PFSK-1 (cell line): ENCODE results near the gene SNX5.

ENCODE experiments used
- FOXP2 ChIP-seq: optimal IDR thresholded peaks from 2 replicates; pipeline ENCODE3; 2011; ENCODE audit warnings: borderline replicate concordance, control low read depth, inconsistent platforms; ENCODE audit not compliant: insufficient read depth; ENCODE audit errors: extremely low read length, extremely low read depth
- POLR2AphosphoS5 ChIP-seq: IDR thresholded peaks from 2 replicates; pipeline ENCODE4 v1.6.1; 2012; ENCODE audit warnings: low read depth, mild to moderate bottlenecking, control low read depth, low read length, moderate library complexity
- SIN3A ChIP-seq: IDR thresholded peaks from 2 replicates; pipeline ENCODE4 v1.6.1; 2012; ENCODE audit warnings: mild to moderate bottlenecking, low read length, moderate library complexity, borderline replicate concordance; ENCODE audit not compliant: insufficient read depth
- TAF1 ChIP-seq: IDR thresholded peaks from 2 replicates; pipeline ENCODE4 v1.6.1; 2012; ENCODE audit warnings: low read length, control low read depth, borderline replicate concordance; ENCODE audit not compliant: insufficient read depth
- TF ChIP-seq, protein P1 (sequence below), 2 experiments: IDR thresholded peaks; 2 replicates each; pipeline versions ENCODE4 v1.6.1 to v1.8.0; 2011 to 2012; ENCODE audit warnings: low read depth in 2 of 2, low read length in 2 of 2, control low read depth in 1 of 2, inconsistent platforms in 1 of 2, mild to moderate bottlenecking in 1 of 2, moderate library complexity in 1 of 2; ENCODE audit not compliant: insufficient read depth in 1 of 2

The SNX5 gene

DNA sequence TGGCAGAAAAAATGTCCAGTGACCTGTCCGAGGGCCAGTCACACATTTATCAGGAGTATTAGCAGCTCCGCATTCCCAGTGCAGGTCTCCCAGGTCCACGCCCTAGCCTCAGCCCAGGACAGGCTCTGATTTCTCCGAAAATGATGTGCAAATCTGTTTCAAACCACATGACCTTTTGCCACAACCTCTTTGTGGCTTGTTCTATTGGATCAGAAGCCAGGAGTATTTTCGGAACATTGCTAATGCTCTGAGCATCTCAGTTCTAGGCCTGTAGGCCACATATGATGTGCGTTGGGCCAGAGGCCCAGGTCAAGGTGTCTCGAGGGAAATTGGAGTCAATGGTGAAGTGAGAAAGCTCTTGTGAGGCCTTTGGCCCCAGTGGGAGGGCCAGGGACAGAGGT is 40.4 kb downstream of the SNX5 start:
- no peak for TF ChIP-seq POLR2AphosphoS5
- no peak for TF ChIP-seq FOXP2
- TF ChIP-seq TAF1 = no peak
- TF ChIP-seq, protein P1, sequence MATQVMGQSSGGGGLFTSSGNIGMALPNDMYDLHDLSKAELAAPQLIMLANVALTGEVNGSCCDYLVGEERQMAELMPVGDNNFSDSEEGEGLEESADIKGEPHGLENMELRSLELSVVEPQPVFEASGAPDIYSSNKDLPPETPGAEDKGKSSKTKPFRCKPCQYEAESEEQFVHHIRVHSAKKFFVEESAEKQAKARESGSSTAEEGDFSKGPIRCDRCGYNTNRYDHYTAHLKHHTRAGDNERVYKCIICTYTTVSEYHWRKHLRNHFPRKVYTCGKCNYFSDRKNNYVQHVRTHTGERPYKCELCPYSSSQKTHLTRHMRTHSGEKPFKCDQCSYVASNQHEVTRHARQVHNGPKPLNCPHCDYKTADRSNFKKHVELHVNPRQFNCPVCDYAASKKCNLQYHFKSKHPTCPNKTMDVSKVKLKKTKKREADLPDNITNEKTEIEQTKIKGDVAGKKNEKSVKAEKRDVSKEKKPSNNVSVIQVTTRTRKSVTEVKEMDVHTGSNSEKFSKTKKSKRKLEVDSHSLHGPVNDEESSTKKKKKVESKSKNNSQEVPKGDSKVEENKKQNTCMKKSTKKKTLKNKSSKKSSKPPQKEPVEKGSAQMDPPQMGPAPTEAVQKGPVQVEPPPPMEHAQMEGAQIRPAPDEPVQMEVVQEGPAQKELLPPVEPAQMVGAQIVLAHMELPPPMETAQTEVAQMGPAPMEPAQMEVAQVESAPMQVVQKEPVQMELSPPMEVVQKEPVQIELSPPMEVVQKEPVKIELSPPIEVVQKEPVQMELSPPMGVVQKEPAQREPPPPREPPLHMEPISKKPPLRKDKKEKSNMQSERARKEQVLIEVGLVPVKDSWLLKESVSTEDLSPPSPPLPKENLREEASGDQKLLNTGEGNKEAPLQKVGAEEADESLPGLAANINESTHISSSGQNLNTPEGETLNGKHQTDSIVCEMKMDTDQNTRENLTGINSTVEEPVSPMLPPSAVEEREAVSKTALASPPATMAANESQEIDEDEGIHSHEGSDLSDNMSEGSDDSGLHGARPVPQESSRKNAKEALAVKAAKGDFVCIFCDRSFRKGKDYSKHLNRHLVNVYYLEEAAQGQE (IDR thresholded peaks at IDR 0.05; ENCODE audit: insufficient read depth in 1 of 2, low read depth in 2 of 2, low read length in 2 of 2) = no peak
- no peak for TF ChIP-seq SIN3A

DNA sequence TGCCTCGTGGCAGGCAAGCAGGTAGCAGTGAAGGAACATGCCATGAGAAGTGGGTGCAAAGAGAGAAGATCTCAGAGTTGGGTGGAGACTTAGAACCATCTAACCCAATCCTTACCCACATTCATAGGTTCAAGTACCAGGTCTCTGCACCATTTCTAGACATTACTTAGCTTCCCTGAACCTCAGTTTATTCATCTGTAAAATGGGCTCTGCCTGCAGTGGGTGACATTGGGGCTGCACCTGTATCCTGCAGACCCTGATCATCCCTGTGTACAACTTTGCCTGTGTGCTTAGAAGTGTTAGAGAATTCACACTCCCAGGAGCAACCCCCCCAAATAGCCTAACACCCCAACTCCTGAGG is 42.7 kb downstream of the SNX5 start:
- TF ChIP-seq POLR2AphosphoS5 (no peak), FOXP2 (no peak), SIN3A (no peak), TAF1 (no peak)
- TF ChIP-seq, protein P1 (IDR thresholded peaks at IDR 0.05; ENCODE audit: insufficient read depth in 1 of 2, low read depth in 2 of 2, low read length in 2 of 2) = no peak

DNA sequence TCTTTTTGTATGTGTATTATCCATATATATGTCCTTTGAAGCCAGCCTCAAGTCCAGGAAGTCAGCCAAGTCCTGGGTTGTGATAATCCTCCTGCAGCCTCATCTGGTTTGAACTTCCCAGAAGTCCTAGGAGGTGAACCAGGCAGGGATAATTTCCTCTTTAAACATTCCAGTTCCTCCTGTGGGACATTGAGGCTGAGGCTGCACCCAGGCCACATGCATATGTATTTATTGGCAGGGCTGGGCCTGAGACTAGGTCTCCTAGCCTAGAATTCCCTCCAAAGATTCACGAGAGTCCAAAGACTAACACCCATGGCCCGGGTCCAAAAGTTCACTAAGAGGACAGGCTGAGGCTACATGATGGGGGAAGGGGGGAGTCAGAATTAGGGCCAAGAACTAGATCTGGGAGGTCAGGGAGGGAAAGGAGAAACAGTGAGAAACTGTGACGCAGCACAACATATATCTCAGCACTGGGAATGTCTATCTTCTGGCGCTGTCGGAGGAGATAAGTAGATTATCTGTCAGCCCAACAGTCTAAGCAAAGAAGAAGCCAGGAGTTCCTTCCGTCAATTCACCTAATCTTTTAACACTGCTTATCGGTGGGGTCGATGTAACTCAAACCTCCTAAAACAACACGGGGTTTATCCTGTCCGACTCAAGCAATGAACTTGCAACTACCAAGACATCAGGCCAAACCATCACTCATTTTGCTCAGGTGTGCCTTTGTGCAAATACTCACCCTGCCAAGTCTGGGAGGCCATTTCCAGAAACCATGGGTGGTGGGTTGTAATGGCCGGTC is 43.3 kb downstream of the SNX5 start:
- TF ChIP-seq POLR2AphosphoS5 (no peak), SIN3A (no peak), FOXP2 (no peak), TAF1 (no peak)
- TF ChIP-seq, protein P1 (IDR thresholded peaks at IDR 0.05; ENCODE audit: insufficient read depth in 1 of 2, low read depth in 2 of 2, low read length in 2 of 2) = no peak

DNA sequence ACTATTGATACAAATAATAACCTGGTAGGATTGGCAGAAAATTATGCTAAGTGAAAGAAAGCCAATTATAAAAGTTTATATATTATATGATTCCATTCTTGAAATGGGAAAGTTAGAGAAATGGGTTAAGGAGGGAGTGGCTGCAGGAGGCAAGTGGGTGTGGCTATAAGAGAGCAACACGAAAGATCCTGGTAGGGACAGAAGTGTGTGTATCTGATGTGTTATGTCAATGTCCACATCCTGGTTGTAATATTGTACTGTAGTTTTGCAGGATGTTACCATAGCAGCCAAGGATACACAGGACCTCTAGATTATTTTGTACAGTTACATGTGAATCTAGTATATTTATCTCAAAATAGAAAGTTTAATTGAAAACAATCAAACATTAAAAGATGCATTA is 46.8 kb downstream of the SNX5 start:
- no peak for TF ChIP-seq TAF1
- TF ChIP-seq, protein P1 (IDR thresholded peaks at IDR 0.05; ENCODE audit: insufficient read depth in 1 of 2, low read depth in 2 of 2, low read length in 2 of 2) = no peak
- no peak for TF ChIP-seq FOXP2
- no peak for TF ChIP-seq POLR2AphosphoS5
- TF ChIP-seq SIN3A = no peak

DNA sequence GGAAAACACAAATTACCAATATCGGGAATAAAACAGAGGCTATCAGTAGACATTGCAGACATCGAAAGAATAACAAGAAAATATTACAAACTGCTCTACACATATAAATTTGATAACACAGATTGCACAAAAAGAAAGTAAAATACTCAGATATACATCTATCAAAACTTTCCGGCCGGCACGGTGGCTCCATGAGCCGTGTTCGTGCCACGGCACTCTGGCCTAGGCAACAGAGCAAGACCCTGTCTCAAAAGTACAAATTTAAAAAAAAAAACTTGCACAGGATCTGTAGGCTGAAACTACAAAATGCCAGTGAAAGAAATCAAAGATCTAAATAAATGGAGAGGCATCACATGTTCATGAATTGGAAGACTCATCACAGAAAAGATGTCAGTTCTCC is 49.4 kb downstream of the SNX5 start:
- TF ChIP-seq FOXP2 (no peak), SIN3A (no peak), TAF1 (no peak), POLR2AphosphoS5 (no peak)
- TF ChIP-seq, protein P1 (IDR thresholded peaks at IDR 0.05; ENCODE audit: insufficient read depth in 1 of 2, low read depth in 2 of 2, low read length in 2 of 2) = no peak
